HG03175 (cell line): ENCODE results near the gene JMJD1C.
A peak's percentile ranks its signal among the peaks of the same experiment; 100 is the strongest.

Source experiments
- ATAC-seq: cut with Tn5 transposase; IDR thresholded peaks from one replicate; pipeline ENCODE4 v1.9.1; 2021; ENCODE audit warnings: mild to moderate bottlenecking, moderate library complexity; ENCODE audit not compliant: unreplicated experiment

Gene JMJD1C

GRCh38 chr10:63438506-63439498 lies 27.0 kb downstream of the JMJD1C start:
- no peak for ATAC-seq

DNA sequence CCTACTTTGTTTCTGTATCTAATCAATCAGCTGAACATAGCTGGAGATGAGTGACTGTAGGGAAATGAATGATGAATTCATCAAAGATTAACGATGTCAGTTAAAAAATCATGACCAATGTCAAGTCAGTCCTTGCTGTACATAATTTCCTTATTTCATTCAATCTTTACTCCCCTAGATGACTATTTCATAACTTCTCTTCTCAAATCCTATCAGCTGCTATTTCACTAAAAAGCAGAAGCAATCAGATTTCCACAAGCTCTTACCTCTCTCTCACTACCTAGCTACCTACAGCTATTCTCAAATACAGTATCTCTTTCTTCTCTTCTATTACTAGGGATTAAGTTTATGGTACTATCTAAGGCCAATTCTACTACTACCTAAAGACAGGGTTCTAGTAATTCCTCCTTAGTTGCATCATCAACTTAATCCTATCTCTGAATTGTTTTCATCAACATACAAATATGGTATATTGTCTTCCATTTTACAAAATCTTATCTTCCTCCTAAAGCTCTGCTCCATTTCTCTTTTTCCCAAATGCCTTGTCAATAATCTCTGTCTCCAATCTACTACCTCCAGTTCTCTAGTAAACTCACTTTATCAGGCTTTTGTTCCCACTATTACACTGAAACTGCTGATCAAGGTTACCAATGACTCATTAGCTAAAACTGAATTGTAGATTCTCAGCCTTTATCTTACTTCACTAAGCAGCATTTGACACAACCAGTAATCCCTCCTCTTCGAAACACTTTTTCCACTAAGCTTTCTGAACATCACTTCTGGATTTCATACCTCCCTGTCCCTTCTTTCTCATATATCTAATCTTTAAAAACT lies 28.4 kb downstream of the JMJD1C start:
- ATAC-seq: no peak

GRCh38 chr10:63436225-63436624 lies 29.6 kb downstream of the JMJD1C start:
- no peak for ATAC-seq

DNA sequence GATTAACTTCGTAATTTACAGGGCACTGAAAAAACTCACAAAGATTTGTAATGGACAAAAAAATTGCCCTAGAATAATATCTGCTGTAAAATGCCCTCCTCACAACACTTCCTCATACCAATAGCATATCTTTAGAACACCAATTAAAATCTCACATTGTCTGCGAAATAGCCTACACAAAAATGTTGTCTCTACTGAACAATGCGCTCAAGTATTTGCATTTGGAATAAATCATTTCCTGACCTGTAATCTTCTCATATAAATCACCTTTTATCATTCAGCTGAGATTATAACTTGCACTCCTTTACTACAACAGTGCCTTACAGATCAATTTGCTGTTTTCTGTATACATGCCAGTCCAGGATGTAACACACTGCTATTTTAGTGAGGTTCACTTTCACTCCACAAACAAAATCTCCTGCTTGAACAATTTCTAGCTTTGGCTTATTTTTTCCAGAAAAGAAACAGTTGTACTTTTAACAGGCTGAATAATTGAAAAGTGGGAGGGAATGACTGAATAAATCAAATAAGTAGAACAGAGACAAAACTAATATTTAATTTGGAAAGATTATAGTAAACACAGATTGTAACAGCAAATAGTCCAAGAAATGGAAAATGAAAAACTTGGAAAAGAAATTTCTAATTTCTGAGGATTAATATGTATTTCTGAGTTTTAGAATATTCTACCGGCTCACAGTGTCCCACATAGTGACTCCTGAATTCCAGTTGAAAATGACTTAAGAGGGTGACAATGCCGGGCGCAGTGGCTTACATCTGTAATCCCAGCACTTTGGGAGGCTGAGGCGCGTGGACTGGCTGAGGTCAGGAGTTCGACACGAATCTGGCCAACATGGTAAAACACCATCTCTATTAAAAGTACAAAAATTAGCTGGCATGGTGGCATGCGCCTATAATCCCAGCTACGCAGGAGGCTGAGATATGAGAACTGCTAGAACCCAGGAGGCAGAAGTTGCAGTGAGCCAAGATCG lies 30.6 kb downstream of the JMJD1C start:
- ATAC-seq: no peak

- no peak for ATAC-seq
Observed at GRCh38 chr10:63431962-63432797, 33.6 kb downstream of the JMJD1C start.

DNA sequence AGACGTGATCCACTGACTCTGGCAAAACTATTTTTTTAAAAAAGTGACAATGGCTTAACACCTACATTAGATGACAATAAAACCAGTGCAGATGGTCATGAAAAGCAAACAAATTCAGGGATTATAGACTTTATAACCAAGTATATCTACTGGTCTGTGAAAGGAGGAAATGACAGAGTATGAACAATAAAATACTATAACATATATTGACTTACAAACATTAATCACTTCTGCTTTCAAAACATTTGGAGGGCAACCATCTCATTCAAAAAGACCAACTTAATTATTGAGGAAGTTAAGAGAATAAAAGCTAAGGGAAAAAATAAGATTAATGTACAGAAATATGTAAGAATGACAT lies 34.8 kb downstream of the JMJD1C start:
- ATAC-seq: no peak

GRCh38 chr10:63430091-63430998 lies 35.4 kb downstream of the JMJD1C start:
- no peak for ATAC-seq

DNA sequence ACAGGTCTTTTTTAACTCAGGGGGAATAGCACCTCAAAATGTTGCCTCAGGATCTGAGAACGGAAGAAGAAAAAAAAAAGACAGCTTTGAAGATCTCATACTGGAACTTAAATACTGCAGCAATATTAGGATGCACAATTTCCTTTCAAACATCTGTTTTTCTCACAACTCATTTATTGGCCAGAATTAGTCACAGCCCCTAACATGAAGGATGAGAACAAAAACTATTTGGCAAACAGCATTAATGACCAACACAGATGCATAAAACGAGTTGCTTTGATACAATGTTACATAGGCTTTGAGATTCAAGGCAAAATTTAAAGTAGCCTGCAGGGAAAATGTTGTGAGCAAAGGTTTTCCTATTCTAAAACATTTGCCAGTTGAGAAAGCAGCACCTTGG lies 36.5 kb downstream of the JMJD1C start:
- ATAC-seq: no peak

DNA sequence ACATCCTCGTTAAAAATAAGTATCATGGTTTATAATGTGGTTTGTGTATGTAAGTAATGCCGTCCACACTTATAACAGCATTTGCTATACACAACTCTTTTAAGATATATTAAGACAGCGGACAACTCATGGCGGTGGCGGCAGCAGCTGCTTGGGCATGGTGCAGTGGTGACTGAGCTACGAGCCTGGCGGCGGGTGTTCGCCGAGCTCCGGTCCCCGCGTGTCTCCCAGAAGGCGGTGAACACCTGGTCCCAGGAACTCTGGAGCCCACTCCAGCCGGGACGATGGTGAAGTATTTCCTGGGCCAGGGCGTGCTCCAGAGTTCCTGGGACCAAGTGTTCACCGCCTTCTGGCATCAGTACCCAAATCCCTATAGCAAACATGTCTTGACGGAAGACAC lies 38.8 kb downstream of the JMJD1C start:
- no peak for ATAC-seq

DNA sequence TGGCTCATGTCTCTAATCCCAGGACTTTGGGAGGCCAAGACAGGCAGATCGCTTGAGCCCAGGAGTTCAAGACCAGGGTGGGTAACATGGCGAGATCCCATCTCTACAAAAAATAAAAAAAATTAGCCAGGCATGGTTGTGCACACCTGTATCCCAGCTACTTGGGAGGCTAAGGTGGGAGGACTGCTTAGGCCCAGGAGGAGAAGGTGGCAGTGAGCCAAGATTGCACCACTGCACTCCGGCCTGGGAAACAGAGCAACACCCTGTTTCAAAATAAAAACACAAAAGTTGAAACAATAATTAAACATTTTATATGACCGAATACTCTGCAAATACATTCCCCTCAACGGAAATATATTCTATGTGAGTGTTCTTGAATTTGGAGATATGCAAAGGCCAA lies 40.3 kb downstream of the JMJD1C start:
- no peak for ATAC-seq

- no peak for ATAC-seq
Observed at GRCh38 chr10:63424576-63424975, 41.2 kb downstream of the JMJD1C start.

- ATAC-seq: no peak
Observed at GRCh38 chr10:63423494-63423893, 42.3 kb downstream of the JMJD1C start.

GRCh38 chr10:63421591-63421990 lies 44.2 kb downstream of the JMJD1C start:
- ATAC-seq: peak; percentile 97

- ATAC-seq: no peak
Observed at GRCh38 chr10:63416376-63416775, 49.4 kb downstream of the JMJD1C start.

DNA sequence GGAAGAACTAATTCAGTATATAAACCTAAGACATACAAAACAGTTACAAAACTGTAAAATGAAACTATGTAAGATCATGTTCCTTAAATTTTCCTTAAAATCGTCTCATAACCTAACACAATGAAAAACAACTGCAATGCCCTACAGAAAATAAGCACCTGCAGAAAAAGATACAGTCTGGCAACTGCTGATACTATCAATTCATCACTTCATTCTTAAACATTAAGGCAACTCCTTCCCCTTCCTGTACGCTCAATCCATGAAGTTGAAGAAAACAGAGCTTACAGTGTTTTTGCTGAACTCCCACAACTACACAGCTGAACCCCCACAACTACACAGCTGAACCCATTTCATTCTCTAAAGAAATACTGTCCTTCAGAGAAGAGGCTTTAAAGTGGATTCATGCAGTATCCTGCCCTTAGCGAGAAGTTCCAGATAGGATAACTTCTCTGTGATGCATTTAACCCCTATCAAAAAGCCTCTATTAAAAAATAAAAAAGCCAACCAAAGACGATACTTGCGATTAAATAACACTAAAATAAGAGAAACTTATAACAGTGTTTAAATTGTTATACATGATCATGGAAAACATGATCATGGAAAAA lies 50.0 kb downstream of the JMJD1C start:
- no peak for ATAC-seq

- ATAC-seq: no peak
Observed at GRCh38 chr10:63414481-63415260, 51.1 kb downstream of the JMJD1C start.

DNA sequence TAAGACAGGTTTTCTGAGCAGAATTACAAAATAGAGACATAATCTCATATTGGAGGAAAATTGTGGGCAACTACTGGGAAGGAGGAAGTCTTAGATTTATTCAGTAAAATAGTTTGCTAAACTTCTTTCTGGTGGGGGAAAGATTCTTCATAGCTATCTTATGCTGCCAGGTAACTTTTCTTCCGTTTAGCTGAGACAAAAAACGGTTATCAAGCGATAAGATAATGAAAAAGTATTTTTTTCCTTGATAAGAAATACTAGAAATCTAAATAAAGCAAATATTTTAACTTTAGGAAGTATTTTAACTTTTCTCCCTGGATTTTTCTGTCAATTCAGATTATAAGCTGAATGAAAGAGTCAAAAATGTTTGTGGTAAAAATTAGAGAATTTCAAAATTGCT lies 52.3 kb downstream of the JMJD1C start:
- ATAC-seq: no peak

GRCh38 chr10:63412304-63412703 lies 53.5 kb downstream of the JMJD1C start:
- ATAC-seq: no peak
